ENCODE measurements around the gene SMYD4. TPM values are rescaled to one million over a fixed set of nuclear protein-coding genes. Genes with fewer than 3 reads are reported as not detected.

The SMYD4 gene
- total and polyA plus RNA-seq, 2 donors from 2014 or later: 3.4 to 12.2 TPM

DNA sequence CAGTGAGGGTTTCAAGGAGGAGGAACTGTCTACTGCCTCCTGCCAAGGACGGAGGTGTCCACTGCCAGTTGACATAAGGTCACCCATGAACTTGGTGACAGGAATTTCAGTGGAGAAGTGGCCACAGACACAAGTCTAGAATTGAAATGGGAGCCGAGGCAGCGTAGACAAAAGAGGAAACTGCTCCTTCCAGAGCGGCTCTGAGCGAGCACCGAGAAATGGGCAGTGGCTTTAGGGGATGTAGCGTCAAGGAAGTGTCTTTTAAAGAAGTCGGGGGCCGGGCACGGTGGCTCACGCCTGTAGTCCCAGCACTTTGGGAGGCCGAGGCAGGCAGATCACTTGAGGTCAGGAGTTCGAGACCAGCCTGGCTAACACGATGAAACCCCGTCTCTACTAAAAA is 70.9 kb downstream of the SMYD4 start:
- no peak for TF ChIP-seq CTCF (IDR thresholded peaks at IDR 0.05; ENCODE audit: borderline replicate concordance, extremely low read depth, insufficient read depth)
- Histone ChIP-seq H3K4me1 (ENCODE audit: control insufficient read depth in 2 of 3, insufficient read depth in 2 of 3, low read depth in 1 of 3, low read length in 3 of 3) (peaks cover 0 to 13% (median 0%) of the 10 kb centered on the region in 3 donors), H3K4me3 (ENCODE audit: low read length in 3 of 3) (no peak overlapping the region), H3K36me3 (ENCODE audit: control insufficient read depth in 2 of 3, insufficient read depth in 3 of 3, low read length in 3 of 3) (no peaks in the 10 kb centered on the region), H3K9ac (ENCODE audit: low read length in 3 of 3) (no peak overlapping the region), H3K9me3 (ENCODE audit: control insufficient read depth in 2 of 3, insufficient read depth in 1 of 3, low read length in 3 of 3) (no peaks in the 10 kb centered on the region), H3K27me3 (ENCODE audit: control insufficient read depth, insufficient read depth, low read length) (no peaks in the 10 kb centered on the region), H3K27ac (ENCODE audit: low read depth in 2 of 2, low read length in 2 of 2) (no peak overlapping the region)
- intact Hi-C loops (cut with DNase I): no loop called here
- DNase-seq (no peak), FAIRE-seq (no peak)

GRCh38 chr17:1755827-1756262 is 73.9 kb downstream of the SMYD4 start:
- Histone ChIP-seq H3K27me3 (ENCODE audit: control insufficient read depth, insufficient read depth, low read length) (no peaks in the 10 kb centered on the region), H3K4me1 (ENCODE audit: control insufficient read depth in 2 of 3, insufficient read depth in 2 of 3, low read depth in 1 of 3, low read length in 3 of 3) (peaks cover 0 to 9% (median 0%) of the 10 kb centered on the region in 3 donors), H3K36me3 (ENCODE audit: control insufficient read depth in 2 of 3, insufficient read depth in 3 of 3, low read length in 3 of 3) (no peaks in the 10 kb centered on the region), H3K9me3 (ENCODE audit: control insufficient read depth in 2 of 3, insufficient read depth in 1 of 3, low read length in 3 of 3) (no peaks in the 10 kb centered on the region), H3K27ac (ENCODE audit: low read depth in 2 of 2, low read length in 2 of 2) (no peak overlapping the region), H3K9ac (ENCODE audit: low read length in 3 of 3) (no peak overlapping the region), H3K4me3 (ENCODE audit: low read length in 3 of 3) (no peak overlapping the region)
- intact Hi-C loops (cut with DNase I): no loop called here
- no peak for TF ChIP-seq CTCF (IDR thresholded peaks at IDR 0.05; ENCODE audit: borderline replicate concordance, extremely low read depth, insufficient read depth)
- no peak for FAIRE-seq
- peak in 3 of 5 donors; percentile 60 to 63 (median 61) for DNase-seq

DNA sequence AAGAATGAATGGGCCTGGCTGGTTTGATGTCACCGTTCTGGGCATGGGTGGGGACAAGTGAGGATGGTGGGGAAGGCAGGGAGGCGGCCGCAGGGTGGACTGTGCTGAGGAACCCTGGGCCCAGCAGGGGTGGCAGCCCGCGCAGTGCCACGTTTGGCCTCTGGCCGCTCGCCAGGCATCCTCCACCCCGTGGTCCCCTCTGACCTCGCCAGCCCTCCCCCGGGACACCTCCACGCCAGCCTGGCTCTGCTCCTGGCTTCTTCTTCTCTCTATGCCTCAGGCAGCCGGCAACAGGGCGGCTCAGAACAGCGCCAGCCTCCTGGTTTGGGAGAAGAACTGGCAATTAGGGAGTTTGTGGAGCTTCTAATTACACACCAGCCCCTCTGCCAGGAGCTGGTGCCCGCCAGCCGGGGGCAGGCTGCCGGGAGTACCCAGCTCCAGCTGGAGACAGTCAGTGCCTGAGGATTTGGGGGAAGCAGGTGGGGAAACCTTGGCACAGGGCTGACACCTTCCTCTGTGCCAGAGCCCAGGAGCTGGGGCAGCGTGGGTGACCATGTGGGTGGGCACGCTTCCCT is 74.4 kb downstream of the SMYD4 start:
- peak in 1 of 5 donors; percentile 23 for DNase-seq

More for the DNA sequence above, 74.4 kb downstream of the SMYD4 start:
- Histone ChIP-seq H3K4me1 (ENCODE audit: control insufficient read depth in 2 of 3, insufficient read depth in 2 of 3, low read depth in 1 of 3, low read length in 3 of 3) (peaks cover 0 to 9% (median 0%) of the 10 kb centered on the region in 3 donors), H3K27me3 (ENCODE audit: control insufficient read depth, insufficient read depth, low read length) (no peaks in the 10 kb centered on the region), H3K27ac (ENCODE audit: low read depth in 2 of 2, low read length in 2 of 2) (no peak overlapping the region), H3K9me3 (ENCODE audit: control insufficient read depth in 2 of 3, insufficient read depth in 1 of 3, low read length in 3 of 3) (no peaks in the 10 kb centered on the region), H3K4me3 (ENCODE audit: low read length in 3 of 3) (no peak overlapping the region), H3K9ac (ENCODE audit: low read length in 3 of 3) (no peak overlapping the region), H3K36me3 (ENCODE audit: control insufficient read depth in 2 of 3, insufficient read depth in 3 of 3, low read length in 3 of 3) (no peaks in the 10 kb centered on the region)
- no peak for TF ChIP-seq CTCF (IDR thresholded peaks at IDR 0.05; ENCODE audit: borderline replicate concordance, extremely low read depth, insufficient read depth)
- no peak for FAIRE-seq
- intact Hi-C loops (cut with DNase I): no loop called here

Measured in kidney (tissue), 14 donors.